Fibroblast of lung (primary cell): ENCODE data around the gene DCAF12. TPM values are rescaled to one million over a fixed set of nuclear protein-coding genes. Genes with fewer than 3 reads are reported as not detected.
A peak's percentile ranks its signal among the peaks of the same experiment; 100 is the strongest.

Experiments used
- DNase-seq, 2 donors: peaks; one replicate each; pipeline versions ENCODE4 v3.0.0 to v3.0.0-alpha.2; 2010; ENCODE audit warnings: low read depth in 2 of 2
- H2AFZ ChIP-seq: 2 replicates; pipeline ENCODE4 v1.5.1; 2012; ENCODE audit warnings: low read length, control low read depth, inconsistent platforms
- H3K27ac ChIP-seq: 2 replicates; pipeline ENCODE4 v1.5.1; 2011; ENCODE audit warnings: low read length, control low read depth; ENCODE audit not compliant: insufficient read depth
- H3K27me3 ChIP-seq: 2 replicates; pipeline ENCODE4 v1.5.1; 2011; ENCODE audit warnings: mild to moderate bottlenecking, low read length; ENCODE audit not compliant: control insufficient read depth, insufficient read depth
- H3K36me3 ChIP-seq: 2 replicates; pipeline ENCODE4 v1.5.1; 2011; ENCODE audit warnings: low read length; ENCODE audit not compliant: control insufficient read depth, insufficient read depth
- H3K4me1 ChIP-seq: 2 replicates; pipeline ENCODE4 v1.5.1; 2011; ENCODE audit warnings: low read length; ENCODE audit not compliant: control insufficient read depth, insufficient read depth; ENCODE audit errors: extremely low read depth
- H3K4me2 ChIP-seq: 2 replicates; pipeline ENCODE4 v1.5.1; 2011; ENCODE audit warnings: low read length, control low read depth; ENCODE audit not compliant: insufficient read depth; ENCODE audit errors: extremely low read depth
- H3K4me3 ChIP-seq, 4 experiments: fragments of 200-600 bp in 1 of 4; sonication (generic) in 1 of 4; replicated peaks in 1 of 4; 2 replicates each; pipeline ENCODE4 v1.5.1; 2011 to 2016; ENCODE audit warnings: low read length in 4 of 4, low read depth in 3 of 4, mild to moderate bottlenecking in 3 of 4, control low read depth in 2 of 4, inconsistent platforms in 1 of 4, mixed read lengths in 1 of 4; ENCODE audit not compliant: insufficient read depth in 1 of 4; ENCODE audit errors: control extremely low read depth in 1 of 4
- H3K79me2 ChIP-seq: 2 replicates; pipeline ENCODE4 v1.5.1; 2012; ENCODE audit warnings: mild to moderate bottlenecking, low read length, inconsistent platforms; ENCODE audit not compliant: control insufficient read depth, insufficient read depth
- H3K9ac ChIP-seq: 2 replicates; pipeline ENCODE4 v1.5.1; 2011; ENCODE audit warnings: mild to moderate bottlenecking, low read length, control low read depth; ENCODE audit not compliant: insufficient read depth
- H3K9me3 ChIP-seq: 2 replicates; pipeline ENCODE4 v1.5.1; 2012; ENCODE audit warnings: low read depth, low read length; ENCODE audit not compliant: control insufficient read depth, insufficient read depth
- H4K20me1 ChIP-seq: 2 replicates; pipeline ENCODE4 v1.5.1; 2011; ENCODE audit warnings: low read length; ENCODE audit not compliant: control insufficient read depth, insufficient read depth; ENCODE audit errors: extremely low read depth
- CTCF ChIP-seq, 2 donors: IDR thresholded peaks in 1 of 2; conservative IDR thresholded peaks in 1 of 2; 1 replicate in 1 of 2; 2 replicates in 1 of 2; pipeline ENCODE4 v1.5.1; 2011 to 2012; ENCODE audit warnings: low read length in 2 of 2, control low read depth in 1 of 2, inconsistent platforms in 1 of 2, low read depth in 1 of 2, mild to moderate bottlenecking in 1 of 2
- EZH2 ChIP-seq: IDR thresholded peaks from 2 replicates; pipeline ENCODE4 v1.5.1; 2012; ENCODE audit warnings: low read length, control low read depth, mild to moderate bottlenecking; ENCODE audit errors: missing control alignments
- polyA plus RNA-seq, 2 donors: library from polyadenylated mRNA; depleted of rRNA in 1 of 2; stranded (reverse) in 1 of 2; unstranded in 1 of 2; fragments of >200 nt; gene quantifications; 2 replicates each; pipeline ENCODE4 v1.2.1, GENCODE V29; 2011 to 2012; ENCODE audit warnings: missing spikeins in 1 of 2
- total RNA-seq: library from RNA; depleted of rRNA; stranded (reverse); fragments of >200 nt; gene quantifications from 2 replicates; pipeline ENCODE4 v1.2.1, GENCODE V29; 2014

DCAF12 gene
- total and polyA plus RNA-seq, 2 donors (not counting 1 experiment from before 2014, with no cell fraction given) = 9.7 to 26.3 TPM

GRCh38 chr9:34170237-34170991 is 43.9 kb upstream of the DCAF12 start:
- DNase-seq = no peak
- H3K4me1 ChIP-seq = no peaks in the 10 kb centered on the region
- H3K4me3 ChIP-seq = no peak overlapping the region
- no peak overlapping the region for H3K9ac ChIP-seq
- H3K27ac ChIP-seq = no peak overlapping the region
- no peaks in the 10 kb centered on the region for H3K79me2 ChIP-seq
- H2AFZ ChIP-seq = no peak overlapping the region
- H3K36me3 ChIP-seq = no peaks in the 10 kb centered on the region
- H4K20me1 ChIP-seq = no peaks in the 10 kb centered on the region
- H3K4me2 ChIP-seq = no peak overlapping the region
- H3K9me3 ChIP-seq = no peaks in the 10 kb centered on the region
- no peaks in the 10 kb centered on the region for H3K27me3 ChIP-seq
- no peak for TF ChIP-seq EZH2
- TF ChIP-seq CTCF (conservative IDR thresholded peaks at IDR 0.05 in 1 of 2, IDR thresholded peaks at IDR 0.05 in 1 of 2; ENCODE audit: low read depth in 1 of 2, low read length in 2 of 2) = no peak

GRCh38 chr9:34169125-34169524 is 42.6 kb upstream of the DCAF12 start:
- Histone ChIP-seq H3K79me2 (no peaks in the 10 kb centered on the region), H3K4me1 (no peaks in the 10 kb centered on the region), H3K27ac (no peak overlapping the region), H3K4me2 (no peak overlapping the region), H3K27me3 (no peaks in the 10 kb centered on the region), H3K36me3 (no peaks in the 10 kb centered on the region), H3K9me3 (no peaks in the 10 kb centered on the region), H3K9ac (no peak overlapping the region), H3K4me3 (no peak overlapping the region), H2AFZ (no peak overlapping the region), H4K20me1 (no peaks in the 10 kb centered on the region)
- TF ChIP-seq CTCF (conservative IDR thresholded peaks at IDR 0.05 in 1 of 2, IDR thresholded peaks at IDR 0.05 in 1 of 2; ENCODE audit: low read depth in 1 of 2, low read length in 2 of 2) = no peak
- no peak for TF ChIP-seq EZH2
- no peak for DNase-seq

DNA sequence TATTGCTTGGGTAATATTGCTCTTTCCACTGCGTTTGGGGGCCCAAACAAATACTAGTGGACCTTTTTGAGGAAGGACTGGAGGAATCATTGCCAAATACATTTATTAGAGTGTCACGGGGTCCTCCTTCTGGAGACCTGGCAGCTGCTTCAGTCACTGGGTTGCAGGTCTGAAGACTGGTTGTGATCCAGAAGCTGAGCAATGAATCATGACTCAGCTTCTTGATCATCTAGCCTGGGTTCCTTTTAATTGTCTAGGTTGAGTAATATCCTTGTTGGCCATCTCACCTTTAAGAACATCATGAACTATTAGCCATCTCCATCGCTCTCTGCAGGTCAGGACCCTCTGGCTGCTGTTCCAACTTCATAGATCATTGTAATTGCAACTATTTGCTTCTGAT is 36.9 kb upstream of the DCAF12 start:
- no peak overlapping the region for H3K27ac ChIP-seq
- no peak overlapping the region for H3K4me3 ChIP-seq
- no peak overlapping the region for H2AFZ ChIP-seq
- H3K9ac ChIP-seq = no peak overlapping the region
- TF ChIP-seq CTCF (conservative IDR thresholded peaks at IDR 0.05 in 1 of 2, IDR thresholded peaks at IDR 0.05 in 1 of 2; ENCODE audit: low read depth in 1 of 2, low read length in 2 of 2) (no peak), EZH2 (no peak)
- no peaks in the 10 kb centered on the region for H4K20me1 ChIP-seq
- H3K36me3 ChIP-seq = no peaks in the 10 kb centered on the region
- no peaks in the 10 kb centered on the region for H3K9me3 ChIP-seq
- no peaks in the 10 kb centered on the region for H3K4me1 ChIP-seq
- no peaks in the 10 kb centered on the region for H3K79me2 ChIP-seq
- H3K27me3 ChIP-seq = no peaks in the 10 kb centered on the region
- peak in 1 of 2 donors; percentile 75 for DNase-seq
- H3K4me2 ChIP-seq = no peak overlapping the region
